T-cell (primary cell): Measurements from ENCODE around the gene APH1B. TPM values are rescaled to one million over a fixed set of nuclear protein-coding genes. Genes with fewer than 3 reads are reported as not detected.

Experiments used
- ATAC-seq, 4 experiments: fragments of 200-7000 bp in 3 of 4; fragments of 150-1000 bp in 1 of 4; cut with Tn5 transposase; replicated peaks in 1 of 4; 1 replicate in 3 of 4; 2 replicates in 1 of 4; pipeline ENCODE4 v1.10.0; 2021; ENCODE audit warnings: moderate library complexity in 3 of 4, mild to moderate bottlenecking in 2 of 4, moderate number of reproducible peaks in 1 of 4
- CTCF ChIA-PET, 2 donors: fragments of 300-600 bp; sonication (Branson Sonifier 250); formaldehyde crosslinking; loops; one replicate each; lab custom pipeline; 2022; ENCODE audit warnings: antibody characterized with exemption in 2 of 2; lab: Charles Lee
- POLR2A ChIA-PET, 2 donors: fragments of 300-600 bp; sonication (Branson Sonifier 250); formaldehyde crosslinking; loops; one replicate each; lab custom pipeline; 2022; ENCODE audit warnings: antibody characterized with exemption in 2 of 2; lab: Charles Lee
- DNase-seq, 35 experiments: peaks; one replicate each; pipeline versions ENCODE4 v3.0.0 to v3.0.0-alpha.2; 2013 to 2023
- H3K27ac ChIP-seq: one replicate; pipeline ENCODE4 v1.5.1; 2013; ENCODE audit warnings: low read length
- H3K27me3 ChIP-seq, 2 experiments: replicated peaks in 1 of 2; 1 replicate in 1 of 2; 2 replicates in 1 of 2; pipeline versions ENCODE4 v1.6.1 to v1.7.0; 2013; ENCODE audit warnings: low read length in 1 of 2, mixed read lengths in 1 of 2; ENCODE audit not compliant: control insufficient read depth in 2 of 2, insufficient read depth in 2 of 2; ENCODE audit errors: extremely low read depth in 1 of 2
- H3K36me3 ChIP-seq, 2 donors: 1 replicate in 1 of 2; 2 replicates in 1 of 2; pipeline versions ENCODE4 v1.6.1 to v1.7.0; 2013; ENCODE audit warnings: low read length in 1 of 2; ENCODE audit not compliant: control insufficient read depth in 2 of 2, insufficient read depth in 1 of 2; ENCODE audit errors: extremely low read depth in 1 of 2
- H3K4me1 ChIP-seq, 2 experiments: 1 replicate in 1 of 2; 2 replicates in 1 of 2; pipeline versions ENCODE4 v1.6.1 to v1.7.0; 2013; ENCODE audit warnings: low read length in 2 of 2, mixed read lengths in 1 of 2; ENCODE audit not compliant: insufficient read depth in 2 of 2, control insufficient read depth in 1 of 2; ENCODE audit errors: extremely low read depth in 1 of 2
- H3K4me3 ChIP-seq, 2 donors: 1 replicate in 1 of 2; 2 replicates in 1 of 2; pipeline versions ENCODE4 v1.5.1 to v1.7.0; 2013; ENCODE audit warnings: mild to moderate bottlenecking in 2 of 2, low read length in 1 of 2, moderate library complexity in 1 of 2; ENCODE audit not compliant: control insufficient read depth in 1 of 2; ENCODE audit errors: extremely low read depth in 1 of 2
- H3K9me3 ChIP-seq: 2 replicates; pipeline ENCODE4 v1.7.0; 2013
- H3K27ac Mint-ChIP-seq, 2 donors: one replicate each; pipeline ENCODE4 v1.8.0; 2020 to 2021; ENCODE audit warnings: mild to moderate bottlenecking in 2 of 2, mixed read lengths in 2 of 2
- H3K27me3 Mint-ChIP-seq, 2 donors: one replicate each; pipeline ENCODE4 v1.8.0; 2021 to 2022; ENCODE audit warnings: mixed read lengths in 2 of 2
- H3K36me3 Mint-ChIP-seq: one replicate; pipeline ENCODE4 v1.8.0; 2021; ENCODE audit warnings: mixed read lengths
- H3K4me1 Mint-ChIP-seq, 3 donors: one replicate each; pipeline ENCODE4 v1.8.0; 2020 to 2022; ENCODE audit warnings: mixed read lengths in 3 of 3, mild to moderate bottlenecking in 1 of 3
- H3K4me3 Mint-ChIP-seq, 3 donors: one replicate each; pipeline ENCODE4 v1.8.0; 2020 to 2022; ENCODE audit warnings: mild to moderate bottlenecking in 3 of 3, mixed read lengths in 3 of 3, moderate library complexity in 3 of 3
- H3K9me3 Mint-ChIP-seq, 3 donors: one replicate each; pipeline ENCODE4 v1.8.0; 2020 to 2022; ENCODE audit warnings: mixed read lengths in 3 of 3
- WGBS: methylation state at CpG from one replicate; pipeline ENCODE4 v1.1.5; 2013; ENCODE audit warnings: missing lambda C conversion rate; ENCODE audit not compliant: insufficient coverage; 5-methylcytosine and 5-hydroxymethylcytosine counted together
- total RNA-seq, 35 experiments: library from RNA in 6 of 35; stranded (reverse) in 6 of 35; fragments of 120-200 nt in 1 of 35; gene quantifications; one replicate each; pipeline versions ENCODE4 v1.2.1 to v1.2.4 and lab custom pipeline; 2013 to 2026

The APH1B gene
- total RNA-seq, 5 donors from 2014 or later (not counting 1 experiment from before 2014, with no cell fraction given) = 17.0 to 27.4 (median 20.9) TPM

GRCh38 chr15:63292771-63293170 is 15.4 kb downstream of the APH1B start:
- CTCF ChIA-PET = interaction anchor here in 1 of 2 donors (0.6 kb wide), 1 partner anchor 110 kb away, joined by 6 read pairs; no protein-coding TSS in a partner anchor
- H3K27me3 Mint-ChIP-seq = no peaks in the 10 kb centered on the region
- Histone ChIP-seq H3K27ac (no peak overlapping the region), H3K4me1 (peaks cover 0 to 14% of the 10 kb centered on the region in 2 experiments), H3K4me3 (no peak overlapping the region), H3K27me3 (no peaks in the 10 kb centered on the region), H3K9me3 (no peaks in the 10 kb centered on the region), H3K36me3 (peaks cover 0 to 14% of the 10 kb centered on the region in 2 donors)
- POLR2A ChIA-PET = no interaction called here
- no peak overlapping the region for H3K27ac Mint-ChIP-seq
- ATAC-seq (no peak), DNase-seq (no peak)
- no peaks in the 10 kb centered on the region for H3K9me3 Mint-ChIP-seq
- H3K4me1 Mint-ChIP-seq = peaks cover 10 to 22% (median 16%) of the 10 kb centered on the region in 3 donors
- no peak overlapping the region for H3K4me3 Mint-ChIP-seq
- peaks cover 47% of the 10 kb centered on the region for H3K36me3 Mint-ChIP-seq
- 83% methylated on average over 1 of the region's 5 CpGs for WGBS

- ATAC-seq (no peak), DNase-seq (no peak)
- no peaks in the 10 kb centered on the region for H3K27me3 ChIP-seq
- no peak overlapping the region for H3K4me3 ChIP-seq
- Mint-ChIP-seq H3K9me3 (no peaks in the 10 kb centered on the region), H3K27me3 (no peaks in the 10 kb centered on the region), H3K36me3 (peaks cover 53% of the 10 kb centered on the region), H3K4me3 (no peak overlapping the region), H3K4me1 (peaks cover 2 to 17% (median 7%) of the 10 kb centered on the region in 3 donors), H3K27ac (no peak overlapping the region)
- ChIA-PET POLR2A (interaction anchor here (0.5 to 0.7 kb wide), 2 partner anchors 247 to 893 kb away, joined by 3 read pairs; no protein-coding TSS in a partner anchor), CTCF (no interaction called here)
- WGBS = no CpG with 5 or more reads among the region's 3 CpGs
- H3K36me3 ChIP-seq = peaks cover 0 to 20% of the 10 kb centered on the region in 2 donors
- peaks cover 0 to 14% of the 10 kb centered on the region in 2 experiments for H3K4me1 ChIP-seq
- H3K27ac ChIP-seq = no peak overlapping the region
- H3K9me3 ChIP-seq = no peaks in the 10 kb centered on the region
These were observed 17.0 kb downstream of the APH1B start for GRCh38 chr15:63294359-63294758.

DNA sequence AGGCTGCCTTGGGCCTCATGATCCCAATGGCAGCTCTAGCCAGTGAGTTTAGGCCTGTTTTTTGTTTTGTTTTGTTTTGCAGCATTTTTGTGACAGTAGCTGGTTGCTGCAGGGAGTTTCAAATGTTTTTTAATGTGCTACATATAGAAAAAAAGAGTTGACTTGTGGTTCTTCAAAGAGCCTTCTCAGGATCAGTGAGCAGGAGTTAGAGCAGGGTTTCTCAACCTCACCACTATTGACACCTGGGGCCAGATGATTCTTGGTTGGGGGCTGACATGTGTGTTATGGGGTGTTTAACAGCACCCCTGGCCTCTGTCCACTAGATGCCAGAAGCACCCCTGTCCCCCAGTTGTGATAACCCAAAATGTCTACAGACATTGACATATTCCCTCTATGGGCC is 17.9 kb downstream of the APH1B start:
- Histone ChIP-seq H3K27me3 (no peaks in the 10 kb centered on the region), H3K4me3 (no peak overlapping the region), H3K36me3 (peaks cover 0 to 21% of the 10 kb centered on the region in 2 donors), H3K9me3 (no peaks in the 10 kb centered on the region), H3K27ac (no peak overlapping the region), H3K4me1 (peaks cover 0 to 14% of the 10 kb centered on the region in 2 experiments)
- DNase-seq (no peak), ATAC-seq (no peak)
- Mint-ChIP-seq H3K9me3 (no peaks in the 10 kb centered on the region), H3K27me3 (no peaks in the 10 kb centered on the region), H3K27ac (no peak overlapping the region), H3K4me1 (peaks cover 2 to 17% (median 7%) of the 10 kb centered on the region in 3 donors), H3K36me3 (peaks cover 62% of the 10 kb centered on the region), H3K4me3 (no peak overlapping the region)
- ChIA-PET CTCF (no interaction called here), POLR2A (no interaction called here)

DNA sequence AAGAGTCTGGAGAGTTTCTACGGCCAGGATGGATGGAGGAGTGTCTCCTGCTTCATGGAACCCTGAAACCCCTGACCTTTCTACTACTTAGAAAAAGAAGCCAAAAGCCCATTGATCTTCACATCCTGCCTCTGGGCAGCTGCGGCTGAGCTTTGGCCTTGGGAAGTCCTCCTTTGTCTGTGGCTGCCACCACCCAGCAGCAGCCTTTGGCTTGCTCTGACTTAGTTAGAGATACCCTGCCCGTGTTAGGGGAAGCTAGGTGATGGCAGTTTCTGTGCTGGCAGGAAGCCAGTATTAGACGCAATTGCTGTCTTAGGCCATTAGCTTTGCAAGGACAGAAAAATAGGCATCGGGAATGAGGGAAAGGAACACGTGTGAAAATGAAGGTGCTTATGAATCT is 18.8 kb downstream of the APH1B start:
- no peaks in the 10 kb centered on the region for H3K27me3 Mint-ChIP-seq
- Histone ChIP-seq H3K27me3 (no peaks in the 10 kb centered on the region), H3K4me1 (peaks cover 0 to 14% of the 10 kb centered on the region in 2 experiments), H3K27ac (no peak overlapping the region), H3K36me3 (peaks cover 0 to 17% of the 10 kb centered on the region in 2 donors), H3K9me3 (no peaks in the 10 kb centered on the region), H3K4me3 (no peak overlapping the region)
- peak in 2 of 35 experiments; percentile 3 to 7 for DNase-seq
- ChIA-PET POLR2A (interaction anchor here in 1 of 2 donors (0.6 kb wide), 1 partner anchor 180 kb away, joined by 3 read pairs; no protein-coding TSS in a partner anchor), CTCF (interaction anchor here in 1 of 2 donors (0.6 kb wide), 1 partner anchor 29 kb away, joined by 4 read pairs; no protein-coding TSS in a partner anchor)
- peaks cover 2 to 17% (median 7%) of the 10 kb centered on the region in 3 donors for H3K4me1 Mint-ChIP-seq
- H3K27ac Mint-ChIP-seq = no peak overlapping the region
- no peak for ATAC-seq
- 65% methylated on average over 4 of the region's 6 CpGs for WGBS
- peaks cover 63% of the 10 kb centered on the region for H3K36me3 Mint-ChIP-seq
- H3K4me3 Mint-ChIP-seq = no peak overlapping the region
- H3K9me3 Mint-ChIP-seq = no peaks in the 10 kb centered on the region

- Mint-ChIP-seq H3K9me3 (no peaks in the 10 kb centered on the region), H3K36me3 (peaks cover 66% of the 10 kb centered on the region), H3K4me1 (peaks cover 2 to 8% (median 7%) of the 10 kb centered on the region in 3 donors), H3K4me3 (no peak overlapping the region), H3K27ac (no peak overlapping the region), H3K27me3 (no peaks in the 10 kb centered on the region)
- 75% methylated on average over 4 of the region's 7 CpGs for WGBS
- Histone ChIP-seq H3K27me3 (no peaks in the 10 kb centered on the region), H3K9me3 (no peaks in the 10 kb centered on the region), H3K4me3 (no peak overlapping the region), H3K27ac (no peak overlapping the region), H3K36me3 (peaks cover 0 to 32% of the 10 kb centered on the region in 2 donors), H3K4me1 (peaks cover 0 to 11% of the 10 kb centered on the region in 2 experiments)
- ChIA-PET POLR2A (interaction anchor here in 1 of 2 donors (0.6 kb wide), 1 partner anchor 779 kb away, joined by 3 read pairs; no protein-coding TSS in a partner anchor), CTCF (interaction anchor here in 1 of 2 donors (1.3 kb wide), 1 partner anchor 9 kb away, joined by 3 read pairs; no protein-coding TSS in a partner anchor)
- no peak for DNase-seq
- no peak for ATAC-seq
These were observed 22.7 kb downstream of the APH1B start for GRCh38 chr15:63299943-63300575.

- H3K4me1 Mint-ChIP-seq = peaks cover 0 to 4% (median 2%) of the 10 kb centered on the region in 3 donors
- ATAC-seq (no peak), DNase-seq (no peak)
- peaks cover 9 to 38% of the 10 kb centered on the region in 2 donors for H3K36me3 ChIP-seq
- H3K27ac ChIP-seq = no peak overlapping the region
- POLR2A ChIA-PET = no interaction called here
- no peak overlapping the region for H3K4me3 Mint-ChIP-seq
- no peaks in the 10 kb centered on the region for H3K9me3 ChIP-seq
- no peak overlapping the region for H3K27ac Mint-ChIP-seq
- H3K36me3 Mint-ChIP-seq = peaks cover 68% of the 10 kb centered on the region
- WGBS = 50% methylated on average over 1 of the region's 1 CpG
- CTCF ChIA-PET = no interaction called here
- H3K4me1 ChIP-seq = peaks cover 0 to 3% of the 10 kb centered on the region in 2 experiments
- H3K9me3 Mint-ChIP-seq = no peaks in the 10 kb centered on the region
- no peaks in the 10 kb centered on the region for H3K27me3 Mint-ChIP-seq
- H3K27me3 ChIP-seq = no peaks in the 10 kb centered on the region
- no peak overlapping the region for H3K4me3 ChIP-seq
These were observed 23.7 kb downstream of the APH1B start for GRCh38 chr15:63301088-63301487.
